Mammary epithelial cell (primary cell): Measurements from ENCODE around the gene SMARCD3.

ENCODE experiments used
- EZH2 ChIP-seq: IDR thresholded peaks from 2 replicates; pipeline ENCODE4 v1.6.1; 2012; ENCODE audit warnings: low read length, inconsistent platforms, borderline replicate concordance
- TF ChIP-seq, protein P1 (sequence below), 2 donors: IDR thresholded peaks in 1 of 2; conservative IDR thresholded peaks in 1 of 2; 2 replicates each; pipeline ENCODE4 v1.5.1; 2011 to 2012; ENCODE audit warnings: inconsistent platforms in 2 of 2, low read length in 2 of 2, mild to moderate bottlenecking in 2 of 2, control low read depth in 1 of 2, low read depth in 1 of 2; ENCODE audit not compliant: insufficient read depth in 1 of 2; ENCODE audit errors: extremely low read depth in 1 of 2

DNA sequence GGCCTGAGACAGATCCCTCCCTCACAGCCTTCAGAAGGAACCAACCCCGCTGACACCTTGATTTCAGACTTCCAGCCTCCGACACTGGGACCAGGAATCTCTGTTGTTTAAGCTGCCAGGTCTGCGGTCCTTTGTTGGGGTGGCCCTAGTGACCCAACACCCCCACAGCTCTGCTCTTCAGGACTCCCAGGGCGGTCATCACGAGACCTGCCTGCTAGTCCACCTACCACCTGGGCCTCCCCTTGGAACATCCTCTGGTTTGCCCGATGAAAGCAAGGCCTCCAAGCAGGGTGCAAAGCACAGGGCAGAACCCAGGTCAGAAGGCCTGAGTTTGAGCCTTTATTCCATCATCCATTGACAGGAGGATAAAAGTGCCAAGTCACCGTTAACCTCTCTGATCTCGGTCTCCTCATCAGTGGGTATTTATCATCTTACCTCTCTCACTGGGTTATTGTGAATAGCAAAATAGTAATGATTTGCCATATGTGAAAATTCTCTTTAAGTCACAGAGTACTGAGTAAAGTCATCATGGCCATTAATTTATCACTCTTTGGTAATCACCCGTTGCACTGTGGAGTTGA lies 16.9 kb upstream of the SMARCD3 start:
- TF ChIP-seq, protein P1, sequence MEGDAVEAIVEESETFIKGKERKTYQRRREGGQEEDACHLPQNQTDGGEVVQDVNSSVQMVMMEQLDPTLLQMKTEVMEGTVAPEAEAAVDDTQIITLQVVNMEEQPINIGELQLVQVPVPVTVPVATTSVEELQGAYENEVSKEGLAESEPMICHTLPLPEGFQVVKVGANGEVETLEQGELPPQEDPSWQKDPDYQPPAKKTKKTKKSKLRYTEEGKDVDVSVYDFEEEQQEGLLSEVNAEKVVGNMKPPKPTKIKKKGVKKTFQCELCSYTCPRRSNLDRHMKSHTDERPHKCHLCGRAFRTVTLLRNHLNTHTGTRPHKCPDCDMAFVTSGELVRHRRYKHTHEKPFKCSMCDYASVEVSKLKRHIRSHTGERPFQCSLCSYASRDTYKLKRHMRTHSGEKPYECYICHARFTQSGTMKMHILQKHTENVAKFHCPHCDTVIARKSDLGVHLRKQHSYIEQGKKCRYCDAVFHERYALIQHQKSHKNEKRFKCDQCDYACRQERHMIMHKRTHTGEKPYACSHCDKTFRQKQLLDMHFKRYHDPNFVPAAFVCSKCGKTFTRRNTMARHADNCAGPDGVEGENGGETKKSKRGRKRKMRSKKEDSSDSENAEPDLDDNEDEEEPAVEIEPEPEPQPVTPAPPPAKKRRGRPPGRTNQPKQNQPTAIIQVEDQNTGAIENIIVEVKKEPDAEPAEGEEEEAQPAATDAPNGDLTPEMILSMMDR (conservative IDR thresholded peaks at IDR 0.05 in 1 of 2, IDR thresholded peaks at IDR 0.05 in 1 of 2; ENCODE audit: extremely low read depth in 1 of 2, insufficient read depth in 1 of 2, low read depth in 1 of 2, low read length in 2 of 2) = no peak
- TF ChIP-seq EZH2 = no peak
